ENCODE results near the gene FLRT1. TPM values are rescaled to one million over a fixed set of nuclear protein-coding genes. Genes with fewer than 3 reads are reported as not detected.

FLRT1 gene
- total and polyA plus RNA-seq, 2 donors: 0.66 to 1.7 TPM

DNA sequence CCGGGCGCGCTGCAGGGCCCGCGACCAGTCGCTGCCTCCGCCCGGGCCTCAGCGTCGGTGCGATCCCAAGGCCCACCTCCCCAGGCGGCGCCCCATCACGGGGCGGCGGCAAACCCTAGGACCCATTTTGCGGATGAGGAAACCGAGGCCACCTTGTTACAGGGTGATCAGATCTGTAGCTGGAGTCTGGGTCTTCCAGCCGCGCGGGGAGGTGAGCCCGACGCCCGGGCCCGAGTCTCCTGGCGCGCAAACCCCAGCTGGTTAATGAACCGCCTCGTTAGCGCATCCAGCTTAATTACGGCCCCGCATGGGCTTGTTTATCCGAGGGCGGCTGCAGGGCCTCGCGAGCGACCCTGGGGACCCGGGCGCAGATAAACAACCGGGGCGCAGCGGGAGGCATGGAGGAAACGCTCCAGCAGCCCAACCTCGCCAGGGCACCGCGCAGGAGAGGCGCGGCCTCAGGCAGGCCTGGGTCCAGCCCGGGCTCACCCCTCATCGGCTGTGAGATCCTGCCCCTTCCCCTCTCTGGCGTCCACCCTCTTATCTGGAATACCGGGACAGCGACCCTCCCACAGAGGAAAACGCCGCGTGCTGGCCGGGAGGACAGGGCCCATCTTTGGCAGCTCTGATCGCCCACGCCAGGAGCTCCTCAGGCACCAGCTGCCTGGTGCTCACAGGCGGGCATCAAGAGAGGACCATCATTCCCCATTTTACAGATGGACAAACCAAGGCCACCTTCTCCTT, 34.8 kb upstream of the FLRT1 start:
- no peaks in the 10 kb centered on the region for H3K36me3 ChIP-seq (ENCODE audit: insufficient read depth)
- DNase-seq (ENCODE audit: extremely low spot score): no peak
- 24% methylated on average over 60 of the region's 60 CpGs for WGBS
- no peaks in the 10 kb centered on the region for H3K4me1 ChIP-seq (ENCODE audit: insufficient read depth)
- peak overlapping the region; percentile 25 for H3K4me3 ChIP-seq (ENCODE audit: low read depth, low read length)
- H3K27ac ChIP-seq (ENCODE audit: low read depth): no peak overlapping the region

DNA sequence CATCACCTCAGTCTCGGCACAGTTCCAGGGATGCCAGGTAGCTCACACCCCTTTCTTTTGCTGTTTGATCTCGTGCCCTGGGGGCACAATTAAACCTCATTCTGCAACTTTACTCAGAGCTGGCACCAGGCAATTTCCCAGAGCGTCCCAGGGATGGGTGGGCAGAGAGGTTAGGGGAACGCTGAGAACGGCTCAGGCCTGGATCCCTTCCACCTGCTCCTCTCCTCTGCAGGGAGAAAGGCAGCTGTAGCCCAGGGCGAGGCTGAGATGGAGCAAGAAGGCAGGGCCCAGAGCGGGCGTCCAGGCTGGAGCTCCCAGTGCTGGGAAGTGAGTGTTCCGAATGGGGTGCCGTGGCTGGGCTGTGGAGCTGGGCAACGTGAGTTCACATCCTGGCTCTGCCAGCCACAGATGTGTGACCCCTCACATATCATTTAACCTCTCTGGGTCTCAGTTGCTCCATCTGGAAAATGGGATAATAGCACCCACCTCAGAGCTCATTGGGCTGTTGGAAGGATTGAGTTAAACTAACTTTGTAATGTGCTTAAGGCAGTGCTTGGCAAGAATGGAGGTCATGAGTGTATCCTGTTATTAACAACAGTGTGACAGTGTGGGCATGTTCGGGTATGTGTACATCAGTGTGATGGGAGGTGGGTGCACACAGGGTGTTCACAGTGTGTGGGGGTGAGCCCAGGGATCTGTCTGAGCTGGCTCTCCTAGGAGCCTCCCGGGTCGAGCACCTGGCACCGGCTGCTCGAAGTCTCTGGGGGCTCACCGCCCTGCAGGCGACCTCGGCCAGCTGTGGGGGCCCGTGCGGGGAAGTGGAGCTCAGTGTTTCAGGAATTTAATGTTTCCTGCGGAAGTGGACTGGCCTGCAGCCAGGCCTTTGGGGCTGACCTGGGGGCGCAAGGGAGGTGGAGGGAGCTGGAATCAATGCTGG, 34.0 kb upstream of the FLRT1 start:
- WGBS: 60% methylated on average over 23 of the region's 23 CpGs
- Histone ChIP-seq H3K4me3 (ENCODE audit: low read depth, low read length) (no peak overlapping the region), H3K36me3 (ENCODE audit: insufficient read depth) (no peaks in the 10 kb centered on the region), H3K27ac (ENCODE audit: low read depth) (no peak overlapping the region), H3K4me1 (ENCODE audit: insufficient read depth) (no peaks in the 10 kb centered on the region)
- DNase-seq (ENCODE audit: extremely low spot score): no peak

DNA sequence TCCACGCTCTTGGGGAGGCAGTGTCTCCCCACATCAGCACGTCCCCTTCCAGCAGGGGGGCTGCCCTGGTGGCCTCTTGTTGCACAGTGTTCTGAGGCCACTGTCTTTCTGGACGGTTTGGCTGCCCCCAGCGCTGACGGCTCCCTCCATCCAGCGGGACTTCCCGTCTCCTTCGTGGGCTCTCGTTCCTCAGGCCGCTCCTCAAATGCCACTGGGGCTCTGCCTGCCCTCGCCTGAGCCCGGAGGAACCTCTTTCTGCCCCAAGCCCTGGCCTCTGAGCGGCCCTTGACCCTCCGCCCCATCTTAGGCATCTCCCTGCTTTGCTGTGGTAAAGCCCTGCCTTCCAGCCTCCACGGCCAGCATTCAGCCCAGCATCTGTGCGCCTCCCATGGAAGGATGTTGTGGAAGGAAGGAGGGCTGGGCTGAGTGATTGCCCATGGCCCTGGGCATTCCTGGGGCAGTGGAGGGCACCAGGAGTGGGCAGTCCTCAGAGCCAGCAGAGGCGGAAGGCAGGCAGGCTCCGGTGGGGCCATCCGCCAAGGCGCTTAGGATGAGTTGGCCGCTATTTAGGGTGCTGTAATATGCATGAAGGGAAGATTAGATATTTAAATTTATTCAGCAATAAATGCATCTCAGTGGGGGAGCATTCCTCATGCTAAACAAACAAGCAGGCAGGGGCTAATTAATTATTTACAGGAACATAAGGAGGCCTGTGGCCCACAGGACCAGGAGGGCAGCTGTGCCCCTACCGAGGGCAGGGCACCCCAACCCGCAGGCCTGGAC, 31.7 kb upstream of the FLRT1 start:
- no peaks in the 10 kb centered on the region for H3K4me1 ChIP-seq (ENCODE audit: insufficient read depth)
- WGBS: 77% methylated on average over 23 of the region's 23 CpGs
- no peak overlapping the region for H3K27ac ChIP-seq (ENCODE audit: low read depth)
- H3K4me3 ChIP-seq (ENCODE audit: low read depth, low read length): no peak overlapping the region
- no peak for DNase-seq (ENCODE audit: extremely low spot score)
- H3K36me3 ChIP-seq (ENCODE audit: insufficient read depth): no peaks in the 10 kb centered on the region

DNA sequence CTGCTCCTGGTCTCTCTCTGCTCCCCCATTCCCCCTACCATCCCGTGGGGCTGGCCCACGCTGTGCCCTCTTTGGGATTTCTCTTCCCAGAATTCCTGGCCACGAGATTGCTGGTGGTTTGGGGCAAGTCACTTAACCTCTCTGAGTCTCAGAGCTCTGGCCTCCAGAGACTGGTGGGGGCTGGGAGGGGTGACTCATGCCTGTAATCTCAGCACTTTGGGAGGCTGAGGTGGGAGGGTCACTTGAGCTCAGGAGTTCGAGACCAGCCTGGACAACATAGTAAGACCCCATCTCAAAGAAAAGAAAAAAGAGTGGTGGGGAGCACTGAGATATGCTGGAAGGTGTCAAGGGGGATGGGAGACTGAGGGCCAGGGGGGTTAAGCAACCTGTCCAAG, 31.1 kb upstream of the FLRT1 start:
- H3K4me1 ChIP-seq (ENCODE audit: insufficient read depth): no peaks in the 10 kb centered on the region
- DNase-seq (ENCODE audit: extremely low spot score): no peak
- WGBS: 76% methylated on average over 4 of the region's 4 CpGs
- no peaks in the 10 kb centered on the region for H3K36me3 ChIP-seq (ENCODE audit: insufficient read depth)
- H3K27ac ChIP-seq (ENCODE audit: low read depth): no peak overlapping the region
- H3K4me3 ChIP-seq (ENCODE audit: low read depth, low read length): no peak overlapping the region

DNA sequence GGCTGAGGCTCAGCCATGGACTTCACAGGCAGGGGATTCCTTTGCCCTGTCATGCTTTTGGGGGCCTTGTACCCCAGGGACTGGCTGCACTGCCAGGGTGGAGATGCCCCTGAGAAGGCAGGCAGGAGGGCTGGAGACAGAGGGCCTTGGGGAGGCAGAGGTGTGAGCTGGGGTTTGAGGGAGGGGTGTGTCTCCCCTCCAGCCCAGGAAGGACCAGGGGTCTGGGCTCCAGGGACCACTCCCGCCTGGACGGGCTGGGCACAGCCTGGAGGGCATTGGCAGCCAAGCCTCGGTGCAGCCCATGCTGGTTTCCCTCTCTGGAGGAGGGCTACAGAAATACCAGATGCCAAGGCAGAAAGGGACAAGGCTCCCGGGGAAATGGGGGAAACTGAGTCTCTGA, 30.0 kb upstream of the FLRT1 start:
- WGBS: 92% methylated on average over 4 of the region's 4 CpGs

DNA sequence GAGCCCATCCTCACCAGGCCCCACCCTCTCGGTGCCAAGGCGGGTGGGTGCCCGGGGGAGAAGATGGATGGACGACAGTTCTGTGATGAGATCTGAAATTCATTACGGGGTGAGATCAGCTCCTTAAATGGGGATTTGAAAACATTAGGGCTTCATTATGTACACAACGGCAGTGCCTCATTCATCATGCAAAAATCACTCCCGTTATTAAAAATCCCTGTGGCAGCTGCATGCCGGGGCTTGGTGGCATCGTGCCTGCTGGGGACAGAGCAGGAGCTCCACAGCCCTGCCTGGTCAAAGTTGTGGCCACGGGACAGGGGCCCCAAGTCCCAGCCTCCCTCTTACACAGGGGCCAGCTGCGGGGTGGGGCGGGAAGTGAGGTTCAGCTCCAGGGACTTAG, 29.3 kb upstream of the FLRT1 start:
- Histone ChIP-seq H3K36me3 (ENCODE audit: insufficient read depth) (no peaks in the 10 kb centered on the region), H3K4me1 (ENCODE audit: insufficient read depth) (no peaks in the 10 kb centered on the region), H3K27ac (ENCODE audit: low read depth) (no peak overlapping the region), H3K4me3 (ENCODE audit: low read depth, low read length) (no peak overlapping the region)
- WGBS: 77% methylated on average over 12 of the region's 12 CpGs
- no peak for DNase-seq (ENCODE audit: extremely low spot score)

More for the DNA sequence above, 30.0 kb upstream of the FLRT1 start:
- no peak for DNase-seq (ENCODE audit: extremely low spot score)
- no peaks in the 10 kb centered on the region for H3K4me1 ChIP-seq (ENCODE audit: insufficient read depth)
- no peak overlapping the region for H3K27ac ChIP-seq (ENCODE audit: low read depth)
- no peaks in the 10 kb centered on the region for H3K36me3 ChIP-seq (ENCODE audit: insufficient read depth)
- no peak overlapping the region for H3K4me3 ChIP-seq (ENCODE audit: low read depth, low read length)

DNA sequence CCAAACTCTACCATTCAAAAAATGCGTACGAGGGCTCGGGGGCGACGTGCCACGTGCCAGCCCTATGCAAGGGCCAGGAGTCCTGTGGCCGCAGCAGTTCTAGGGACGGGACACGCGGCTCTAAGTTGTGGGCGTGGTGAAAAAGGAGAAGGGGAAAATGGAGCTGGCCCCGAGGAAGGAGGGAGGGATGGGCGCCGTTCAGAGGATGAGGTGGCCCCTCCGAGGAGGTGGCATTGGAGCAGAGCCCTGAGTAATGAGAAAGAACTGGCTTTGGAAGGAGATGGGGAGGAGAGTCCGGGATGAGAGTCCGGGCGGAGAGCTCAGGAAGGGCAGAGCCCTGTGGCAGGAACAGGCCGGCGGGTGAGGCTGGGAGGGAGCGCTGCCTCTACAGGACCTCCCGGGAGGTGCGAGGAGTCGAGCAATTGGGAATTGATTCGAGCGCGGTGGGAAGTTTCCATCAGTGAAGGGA, 28.5 kb upstream of the FLRT1 start:
- WGBS: 3% methylated on average over 27 of the region's 27 CpGs
- Histone ChIP-seq H3K4me1 (ENCODE audit: insufficient read depth) (no peaks in the 10 kb centered on the region), H3K27ac (ENCODE audit: low read depth) (no peak overlapping the region), H3K36me3 (ENCODE audit: insufficient read depth) (no peaks in the 10 kb centered on the region), H3K4me3 (ENCODE audit: low read depth, low read length) (peak overlapping the region; percentile 19)
- no peak for DNase-seq (ENCODE audit: extremely low spot score)

DNA sequence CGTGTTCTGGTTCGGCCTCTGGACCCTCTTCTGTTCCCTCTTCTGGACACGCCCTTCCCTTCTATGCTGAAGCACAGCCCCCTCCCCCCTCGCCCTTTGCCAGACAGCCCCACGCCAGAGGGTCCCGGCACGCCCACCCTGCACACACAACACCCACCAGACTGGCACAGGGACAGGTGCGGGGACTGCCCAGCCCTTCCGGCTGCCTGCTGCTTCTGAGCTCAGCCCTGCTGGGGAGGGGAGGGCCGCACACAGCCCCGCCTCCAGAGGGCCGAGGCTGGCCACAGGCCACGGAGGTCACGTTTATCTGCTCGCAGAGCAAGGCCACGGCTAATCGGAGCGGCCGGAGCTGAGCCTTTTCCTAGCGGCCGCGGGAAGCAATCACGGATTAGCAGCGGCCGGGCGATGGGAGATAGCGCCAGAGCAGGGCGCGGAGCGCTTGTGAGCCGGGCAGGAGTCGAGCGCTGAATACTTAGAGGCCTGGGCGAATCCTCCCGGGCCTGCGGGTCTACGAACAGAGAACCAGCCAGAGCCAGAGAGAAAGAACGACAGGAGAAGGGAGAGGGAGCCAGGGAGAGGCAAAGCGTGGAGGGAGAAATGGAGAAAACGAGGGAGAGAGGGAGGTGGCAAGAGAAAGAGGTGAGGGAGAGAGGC, 28.0 kb upstream of the FLRT1 start:
- Histone ChIP-seq H3K27ac (ENCODE audit: low read depth) (no peak overlapping the region), H3K4me3 (ENCODE audit: low read depth, low read length) (peak overlapping the region; percentile 19), H3K4me1 (ENCODE audit: insufficient read depth) (no peaks in the 10 kb centered on the region), H3K36me3 (ENCODE audit: insufficient read depth) (no peaks in the 10 kb centered on the region)
- WGBS: 5% methylated on average over 40 of the region's 40 CpGs
- DNase-seq (ENCODE audit: extremely low spot score): no peak

DNA sequence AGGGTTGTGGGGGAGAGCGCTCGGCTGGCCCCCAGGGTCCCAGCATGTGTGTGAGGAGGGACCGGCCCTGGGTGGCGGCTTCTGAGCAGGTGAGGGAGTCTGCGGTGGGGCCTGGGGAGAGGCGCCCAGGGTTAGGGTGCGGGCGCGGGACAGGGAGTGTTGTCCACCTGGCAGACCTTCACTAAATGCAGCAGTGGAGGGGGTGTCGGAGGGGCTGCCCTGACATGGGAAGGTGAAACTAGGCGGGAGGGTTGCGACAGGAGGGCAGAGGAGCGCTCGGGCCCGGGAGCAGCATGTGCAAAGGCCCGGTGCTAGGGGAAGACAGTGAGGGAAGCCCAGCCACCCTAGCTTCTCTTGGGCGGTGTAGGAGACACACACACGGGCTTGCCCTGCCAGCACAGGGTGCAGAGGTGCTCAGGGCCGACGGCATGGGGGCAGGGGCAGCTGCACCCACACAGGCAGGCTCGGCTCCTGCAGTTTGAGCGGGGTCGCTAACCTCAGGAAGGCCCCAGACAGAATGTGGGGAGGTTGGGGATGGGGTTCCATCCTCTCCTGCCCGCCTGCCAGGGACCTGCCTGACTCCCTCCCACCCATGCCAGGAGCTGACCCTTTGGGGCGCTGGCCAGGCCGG, 27.3 kb upstream of the FLRT1 start:
- whole genome bisulfite sequencing: 93% methylated on average over 26 of the region's 26 CpGs
- no peak for DNase-seq (ENCODE audit: extremely low spot score)
- no peaks in the 10 kb centered on the region for H3K4me1 ChIP-seq (ENCODE audit: insufficient read depth)
- H3K36me3 ChIP-seq (ENCODE audit: insufficient read depth): no peaks in the 10 kb centered on the region
- H3K4me3 ChIP-seq (ENCODE audit: low read depth, low read length): no peak overlapping the region
- no peak overlapping the region for H3K27ac ChIP-seq (ENCODE audit: low read depth)

DNA sequence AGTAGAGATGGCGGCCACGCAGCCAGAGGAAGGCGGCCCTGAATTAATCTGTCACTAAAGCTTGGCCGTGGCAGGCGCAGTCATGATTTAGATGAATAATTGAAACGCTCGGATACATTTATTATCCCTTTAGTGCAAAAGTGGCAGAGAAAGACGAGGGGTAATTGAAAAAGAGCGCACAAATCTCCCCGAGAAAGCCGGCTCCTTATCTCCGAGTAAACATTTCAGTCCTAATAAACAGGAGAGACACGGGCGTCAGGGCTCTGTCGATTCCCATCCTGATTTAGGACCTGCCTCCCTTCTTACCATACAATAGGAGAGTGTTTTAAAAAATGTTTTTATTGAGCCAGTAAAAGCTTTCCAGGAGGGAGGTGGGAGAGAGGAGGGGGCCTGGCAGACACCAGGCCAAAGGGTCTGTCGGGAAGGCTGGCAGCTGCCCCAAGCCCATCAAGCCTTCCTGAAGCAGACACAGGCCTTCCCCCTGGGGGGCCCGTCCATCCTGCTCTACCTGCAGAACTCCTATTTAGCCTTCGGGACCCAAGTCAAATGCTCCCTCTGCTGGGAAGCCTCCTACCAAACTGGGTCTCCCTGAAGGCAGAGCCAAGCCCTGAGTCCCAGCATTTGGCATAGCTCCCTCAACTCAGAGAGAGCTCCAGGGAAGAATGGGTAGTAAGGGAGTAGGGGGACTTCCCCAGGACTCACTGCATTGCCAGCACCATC, 26.7 kb upstream of the FLRT1 start:
- H3K36me3 ChIP-seq (ENCODE audit: insufficient read depth): no peaks in the 10 kb centered on the region
- H3K4me1 ChIP-seq (ENCODE audit: insufficient read depth): no peaks in the 10 kb centered on the region
- no peak overlapping the region for H3K27ac ChIP-seq (ENCODE audit: low read depth)
- WGBS: 90% methylated on average over 18 of the region's 18 CpGs
- no peak for DNase-seq (ENCODE audit: extremely low spot score)
- no peak overlapping the region for H3K4me3 ChIP-seq (ENCODE audit: low read depth, low read length)

DNA sequence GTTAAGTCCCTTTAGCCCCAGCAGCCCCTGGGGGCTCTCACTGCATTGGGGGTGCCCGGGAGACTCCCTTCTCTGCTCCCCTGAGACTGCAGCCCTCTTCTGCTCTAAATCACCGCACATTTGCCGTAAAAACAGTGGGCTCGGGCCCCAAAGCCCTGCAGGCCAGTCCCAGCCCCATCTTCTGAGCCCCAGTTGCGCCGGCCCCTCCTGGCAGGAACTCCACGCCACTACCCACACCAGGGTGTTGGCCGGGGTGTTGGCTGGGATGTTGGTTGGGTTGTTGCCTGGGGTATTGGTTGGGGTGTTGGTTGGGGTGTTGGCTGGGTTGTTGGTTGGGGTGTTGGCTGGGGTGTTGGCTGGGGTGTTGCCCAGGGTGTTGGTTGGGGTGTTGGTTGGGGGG, 26.0 kb upstream of the FLRT1 start:
- no peak overlapping the region for H3K4me3 ChIP-seq (ENCODE audit: low read depth, low read length)
- DNase-seq (ENCODE audit: extremely low spot score): no peak
- WGBS: 95% methylated on average over 8 of the region's 8 CpGs

DNA sequence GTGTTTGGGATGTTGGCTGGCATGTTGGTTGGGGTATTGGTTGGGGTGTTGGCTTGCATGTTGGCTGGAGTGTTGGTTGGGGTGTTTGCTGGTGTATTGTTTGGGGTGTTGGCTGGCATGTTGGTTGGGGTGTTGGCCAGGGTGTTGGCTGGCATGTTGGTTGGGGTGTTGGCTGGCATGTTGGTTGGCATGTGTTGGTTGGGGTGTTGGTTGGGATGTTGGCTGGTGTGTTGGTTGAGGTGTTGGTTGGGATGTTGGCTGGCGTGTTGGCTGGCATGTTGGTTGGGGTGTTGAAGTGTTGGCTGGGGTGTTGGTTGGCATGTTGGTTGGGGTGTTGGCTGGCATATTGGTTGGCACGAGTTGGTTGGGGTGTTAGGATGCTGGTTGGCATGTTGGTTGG, 24.9 kb upstream of the FLRT1 start:
- no peak overlapping the region for H3K27ac ChIP-seq (ENCODE audit: low read depth)
- H3K36me3 ChIP-seq (ENCODE audit: insufficient read depth): no peaks in the 10 kb centered on the region
- H3K4me1 ChIP-seq (ENCODE audit: insufficient read depth): no peaks in the 10 kb centered on the region
- H3K4me3 ChIP-seq (ENCODE audit: low read depth, low read length): no peak overlapping the region
- DNase-seq (ENCODE audit: extremely low spot score): no peak
- WGBS: 100% methylated on average over 2 of the region's 2 CpGs

More for the DNA sequence above, 26.0 kb upstream of the FLRT1 start:
- Histone ChIP-seq H3K27ac (ENCODE audit: low read depth) (no peak overlapping the region), H3K4me1 (ENCODE audit: insufficient read depth) (no peaks in the 10 kb centered on the region), H3K36me3 (ENCODE audit: insufficient read depth) (no peaks in the 10 kb centered on the region)
